Gastroesophageal sphincter (tissue), 3 donors: Measurements from ENCODE around the gene ODAD4.

Source experiments
- POLR2AphosphoS5 ChIP-seq: sonication (generic); formaldehyde crosslinking; IDR thresholded peaks from one replicate; pipeline ENCODE4 v1.6.1; 2017; ENCODE audit warnings: antibody characterized with exemption
- TF ChIP-seq, protein P1 (sequence below), 4 experiments: fragments of 200-600 bp in 2 of 4; fragments of 450-650 bp in 2 of 4; sonication (generic) in 1 of 4; IDR thresholded peaks; one replicate each; pipeline ENCODE4 v1.5.1; 2017 to 2019; ENCODE audit warnings: antibody characterized with exemption in 4 of 4, mild to moderate bottlenecking in 2 of 4, moderate library complexity in 2 of 4

GRCh38 chr17:41957031-41957868 is 26.8 kb downstream of the ODAD4 start:
- TF ChIP-seq, protein P1, sequence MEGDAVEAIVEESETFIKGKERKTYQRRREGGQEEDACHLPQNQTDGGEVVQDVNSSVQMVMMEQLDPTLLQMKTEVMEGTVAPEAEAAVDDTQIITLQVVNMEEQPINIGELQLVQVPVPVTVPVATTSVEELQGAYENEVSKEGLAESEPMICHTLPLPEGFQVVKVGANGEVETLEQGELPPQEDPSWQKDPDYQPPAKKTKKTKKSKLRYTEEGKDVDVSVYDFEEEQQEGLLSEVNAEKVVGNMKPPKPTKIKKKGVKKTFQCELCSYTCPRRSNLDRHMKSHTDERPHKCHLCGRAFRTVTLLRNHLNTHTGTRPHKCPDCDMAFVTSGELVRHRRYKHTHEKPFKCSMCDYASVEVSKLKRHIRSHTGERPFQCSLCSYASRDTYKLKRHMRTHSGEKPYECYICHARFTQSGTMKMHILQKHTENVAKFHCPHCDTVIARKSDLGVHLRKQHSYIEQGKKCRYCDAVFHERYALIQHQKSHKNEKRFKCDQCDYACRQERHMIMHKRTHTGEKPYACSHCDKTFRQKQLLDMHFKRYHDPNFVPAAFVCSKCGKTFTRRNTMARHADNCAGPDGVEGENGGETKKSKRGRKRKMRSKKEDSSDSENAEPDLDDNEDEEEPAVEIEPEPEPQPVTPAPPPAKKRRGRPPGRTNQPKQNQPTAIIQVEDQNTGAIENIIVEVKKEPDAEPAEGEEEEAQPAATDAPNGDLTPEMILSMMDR (IDR thresholded peaks at IDR 0.05) = no peak
- TF ChIP-seq POLR2AphosphoS5 = no peak
